Adrenal gland (tissue), 5 donors: ENCODE results near the gene PTK7.

ENCODE experiments used
- CTCF ChIP-seq, 6 experiments: fragments of 450-650 bp in 4 of 6; fragments of 200-600 bp in 2 of 6; sonication (generic) in 1 of 6; IDR thresholded peaks; 1 replicate in 5 of 6; 2 replicates in 1 of 6; pipeline versions ENCODE4 v1.5.1 to v1.8.0; 2016 to 2021; ENCODE audit warnings: antibody characterized with exemption in 6 of 6, mild to moderate bottlenecking in 2 of 6, moderate library complexity in 1 of 6
- POLR2A ChIP-seq, 2 donors: fragments of 450-650 bp; IDR thresholded peaks; one replicate each; pipeline ENCODE4 v1.6.1; 2017; ENCODE audit warnings: antibody characterized with exemption in 2 of 2, mild to moderate bottlenecking in 2 of 2, moderate library complexity in 1 of 2
- donor health status: DM: no; HTN: no; CAD: no.

GRCh38 chr6:43029120-43029519 is 47.0 kb upstream of the PTK7 start:
- TF ChIP-seq CTCF (IDR thresholded peaks at IDR 0.05): no peak
- no peak for TF ChIP-seq POLR2A (IDR thresholded peaks at IDR 0.05)
